ENCODE results near the gene NFXL1.

DNA sequence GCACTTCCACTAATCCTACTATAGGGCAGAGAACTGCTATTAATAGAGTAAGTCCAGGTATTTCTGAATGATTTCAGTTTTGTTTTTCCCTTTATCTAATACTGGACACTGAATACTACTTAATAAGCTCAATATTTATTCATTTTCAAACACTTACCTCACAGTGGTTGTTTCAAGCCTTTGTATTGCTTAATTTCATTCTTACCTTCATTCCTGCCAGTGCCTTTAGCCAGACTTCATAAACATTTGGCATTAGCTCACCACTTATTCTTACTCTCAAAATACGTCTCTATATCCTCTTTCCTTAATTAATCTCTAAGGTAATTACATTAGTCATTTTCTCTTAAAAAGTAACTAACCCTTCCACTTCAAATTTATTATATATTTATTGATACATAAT, 57.7 kb downstream of the NFXL1 start:
- TF ChIP-seq EZH2phosphoT487 (conservative IDR thresholded peaks at IDR 0.05; ENCODE audit: low read length) = no peak
- TF ChIP-seq, protein P1, sequence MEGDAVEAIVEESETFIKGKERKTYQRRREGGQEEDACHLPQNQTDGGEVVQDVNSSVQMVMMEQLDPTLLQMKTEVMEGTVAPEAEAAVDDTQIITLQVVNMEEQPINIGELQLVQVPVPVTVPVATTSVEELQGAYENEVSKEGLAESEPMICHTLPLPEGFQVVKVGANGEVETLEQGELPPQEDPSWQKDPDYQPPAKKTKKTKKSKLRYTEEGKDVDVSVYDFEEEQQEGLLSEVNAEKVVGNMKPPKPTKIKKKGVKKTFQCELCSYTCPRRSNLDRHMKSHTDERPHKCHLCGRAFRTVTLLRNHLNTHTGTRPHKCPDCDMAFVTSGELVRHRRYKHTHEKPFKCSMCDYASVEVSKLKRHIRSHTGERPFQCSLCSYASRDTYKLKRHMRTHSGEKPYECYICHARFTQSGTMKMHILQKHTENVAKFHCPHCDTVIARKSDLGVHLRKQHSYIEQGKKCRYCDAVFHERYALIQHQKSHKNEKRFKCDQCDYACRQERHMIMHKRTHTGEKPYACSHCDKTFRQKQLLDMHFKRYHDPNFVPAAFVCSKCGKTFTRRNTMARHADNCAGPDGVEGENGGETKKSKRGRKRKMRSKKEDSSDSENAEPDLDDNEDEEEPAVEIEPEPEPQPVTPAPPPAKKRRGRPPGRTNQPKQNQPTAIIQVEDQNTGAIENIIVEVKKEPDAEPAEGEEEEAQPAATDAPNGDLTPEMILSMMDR (IDR thresholded peaks at IDR 0.05; ENCODE audit: insufficient read depth, low read length, poor library complexity, severe bottlenecking) = no peak

Measured in SU-DHL-6 (cell line).